K562 (cell line): ENCODE measurements around the gene ZDHHC11B. TPM values are rescaled to one million over a fixed set of nuclear protein-coding genes. Genes with fewer than 3 reads are reported as not detected.

Experiments used
- BRCA1 ChIP-seq, 2 experiments: fragments of 450-650 bp in 1 of 2; sonication (generic) in 1 of 2; formaldehyde crosslinking in 1 of 2; IDR thresholded peaks; 2 replicates each; pipeline versions ENCODE4 v1.5.0 to v1.6.1; 2017 to 2020; ENCODE audit warnings: mild to moderate bottlenecking in 1 of 2, missing genetic modification reagents in 1 of 2
- CXXC5 ChIP-seq: fragments of 250-450 bp; sonication (Bioruptor Pico); IDR thresholded peaks from 2 replicates; pipeline ENCODE4 v1.8.0; 2022; ENCODE audit warnings: inconsistent platforms, mild to moderate bottlenecking, moderate library complexity
- E4F1 ChIP-seq: fragments of 250-450 bp; sonication (Bioruptor Pico); IDR thresholded peaks from 2 replicates; pipeline ENCODE4 v1.5.0; 2021; ENCODE audit warnings: mild to moderate bottlenecking, borderline replicate concordance
- ELF4 ChIP-seq: fragments of 450-650 bp; formaldehyde crosslinking; IDR thresholded peaks from 2 replicates; pipeline ENCODE4 v1.4.0; 2022; ENCODE audit warnings: missing genetic modification characterization
- FOXP1 ChIP-seq: sonication (generic); formaldehyde crosslinking; IDR thresholded peaks from 2 replicates; pipeline ENCODE4 v1.8.0; 2022; ENCODE audit warnings: mild to moderate bottlenecking, missing genetic modification reagents
- HDAC3 ChIP-seq: fragments of 450-650 bp; IDR thresholded peaks from 2 replicates; pipeline ENCODE4 v1.6.1; 2018; ENCODE audit warnings: borderline replicate concordance, mild to moderate bottlenecking, moderate library complexity; ENCODE audit not compliant: partially characterized antibody
- HNRNPH1 ChIP-seq: fragments of 200-400 bp; formaldehyde crosslinking; optimal IDR thresholded peaks from 2 replicates; pipeline ENCODE3; 2017; ENCODE audit warnings: low read depth, mild to moderate bottlenecking, low read length, moderate library complexity
- JUND ChIP-seq, 2 experiments: IDR thresholded peaks; 2 replicates in 1 of 2; 3 replicates in 1 of 2; pipeline ENCODE4 v1.6.1; 2011; ENCODE audit warnings: borderline replicate concordance in 2 of 2, low read depth in 2 of 2, low read length in 2 of 2, improper control_type of control experiment in 1 of 2, missing biosample characterization in 1 of 2, missing genetic modification characterization in 1 of 2, missing genetic modification reagents in 1 of 2
- KLF6 ChIP-seq: fragments of 250-450 bp; sonication (Bioruptor Pico); IDR thresholded peaks from 2 replicates; pipeline ENCODE4 v1.4.0; 2020; ENCODE audit warnings: mild to moderate bottlenecking, moderate library complexity, borderline replicate concordance
- L3MBTL2 ChIP-seq: fragments of 450-650 bp; IDR thresholded peaks from 2 replicates; pipeline ENCODE4 v1.6.1; 2016; ENCODE audit warnings: mild to moderate bottlenecking, moderate library complexity
- MCM7 ChIP-seq, 2 experiments: fragments of 450-650 bp; IDR thresholded peaks; 2 replicates each; pipeline ENCODE4 v1.6.1; 2016 to 2018
- TEAD4 ChIP-seq, 2 experiments: sonication (generic) in 1 of 2; formaldehyde crosslinking in 1 of 2; IDR thresholded peaks; 2 replicates each; pipeline versions ENCODE4 v1.6.1 to v1.8.0; 2012 to 2022; ENCODE audit warnings: borderline replicate concordance in 1 of 2, inconsistent platforms in 1 of 2, low read length in 1 of 2, mild to moderate bottlenecking in 1 of 2, missing genetic modification reagents in 1 of 2
- THRB ChIP-seq: fragments of 450-650 bp; formaldehyde crosslinking; conservative IDR thresholded peaks from 2 replicates; pipeline ENCODE4 v1.4.0; 2022; ENCODE audit warnings: mild to moderate bottlenecking, missing genetic modification characterization
- TRIM24 ChIP-seq, 2 experiments: fragments of 450-650 bp; IDR thresholded peaks; 2 replicates each; pipeline ENCODE4 v1.6.1; 2016
- TSC22D4 ChIP-seq: fragments of 450-650 bp; IDR thresholded peaks from 2 replicates; pipeline ENCODE4 v1.6.1; 2016; ENCODE audit warnings: missing genetic modification characterization, missing biosample characterization, control low read depth
- ZBTB33 ChIP-seq: sonication (generic); formaldehyde crosslinking; IDR thresholded peaks from 2 replicates; pipeline ENCODE4 v1.8.1; 2023; ENCODE audit warnings: mild to moderate bottlenecking, missing genetic modification reagents
- ZBTB7A ChIP-seq: IDR thresholded peaks from 2 replicates; pipeline ENCODE4 v1.6.1; 2011; ENCODE audit warnings: low read depth, mild to moderate bottlenecking, low read length, moderate library complexity, borderline replicate concordance; ENCODE audit not compliant: control insufficient read depth
- ZKSCAN1 ChIP-seq: fragments of 150-350 bp; IDR thresholded peaks from 2 replicates; pipeline ENCODE4 v1.6.1; 2016; ENCODE audit warnings: low read depth, low read length
- ZKSCAN8 ChIP-seq: fragments of 200-800 bp; sonication (Bioruptor generic); IDR thresholded peaks from 2 replicates; pipeline ENCODE4 v1.6.1; 2016; ENCODE audit warnings: missing genetic modification characterization, missing compliant biosample characterization
- ZNF165 ChIP-seq: fragments of 250-450 bp; sonication (Bioruptor Pico); IDR thresholded peaks from 2 replicates; pipeline ENCODE4 v1.4.0; 2020; ENCODE audit warnings: borderline replicate concordance
- ZNF76 ChIP-seq: fragments of 250-450 bp; sonication (Bioruptor Pico); IDR thresholded peaks from 2 replicates; pipeline ENCODE4 v1.4.0; 2020; ENCODE audit warnings: mild to moderate bottlenecking, moderate library complexity, borderline replicate concordance
- ZNF785 ChIP-seq: fragments of 250-450 bp; sonication (Bioruptor Pico); IDR thresholded peaks from 2 replicates; pipeline ENCODE4 v1.4.0; 2020; ENCODE audit warnings: mild to moderate bottlenecking
- polyA plus RNA-seq, 8 experiments: library from polyadenylated mRNA; depleted of rRNA in 4 of 8; stranded (reverse) in 5 of 8; unstranded in 3 of 8; fragments of >200 nt; fragmentation: Nextera tagmentation in 2 of 8; fragmentation: Illumina TruSeq in 1 of 8; extraction: Ambion mirVana in 2 of 8; extraction: Trizol in 1 of 8; gene quantifications; 2 replicates each; pipeline versions ENCODE4 v1.2.1 to v1.2.3, GENCODE V29; 2011 to 2014; ENCODE audit warnings: inconsistent platforms in 1 of 8, missing spikeins in 1 of 8
- total RNA-seq, 7 experiments: library from RNA; depleted of rRNA in 6 of 7; stranded (reverse); fragments of >200 nt in 6 of 7; fragmentation: Illumina TruSeq in 2 of 7; extraction: Trizol in 2 of 7; gene quantifications; 2 replicates each; pipeline versions ENCODE4 v1.2.1 to v1.2.3, GENCODE V29; 2011 to 2021; ENCODE audit warnings: low replicate concordance in 1 of 7

The ZDHHC11B gene
- total and polyA plus RNA-seq, 9 of the 15 experiments (the other 6 are each of a cell fraction or from before 2014, with no cell fraction given) = 0.03 to 0.23 (median 0.15) TPM; not detected in 3

GRCh38 chr5:669111-669841 lies 115.3 kb downstream of the ZDHHC11B start (continued):
- TF ChIP-seq ZBTB33 (peak; percentile 99), JUND (IDR thresholded peaks at IDR 0.05; ENCODE audit: borderline replicate concordance, low read depth, low read length) (peak; percentile 28; the same call in 1 of the 2 replicates), JUND (tag; IDR thresholded peaks at IDR 0.05; ENCODE audit: borderline replicate concordance, low read depth, low read length) (no peak), ELF4 (CRISPR knock-in tag) (no peak), ZBTB7A (0 out of 2 replicates have a peak, but pooled peaks have one; percentile 49), ZKSCAN1 (no peak), L3MBTL2 (no peak), ZNF165 (CRISPR knock-in tag) (no peak), KLF6 (CRISPR knock-in tag) (no peak), CXXC5 (CRISPR knock-in tag) (no peak), FOXP1 (CRISPR knock-in tag) (no peak), TSC22D4 (no peak), BRCA1 (IDR thresholded peaks at IDR 0.05) (no peak), BRCA1 (CRISPR knock-in tag; IDR thresholded peaks at IDR 0.05) (no peak), HNRNPH1 (no peak), TRIM24 (IDR thresholded peaks at IDR 0.05) (no peak), THRB (no peak), E4F1 (CRISPR knock-in tag) (no peak), HDAC3 (no peak), ZNF785 (CRISPR knock-in tag) (no peak), ZNF76 (CRISPR knock-in tag) (no peak), MCM7 (IDR thresholded peaks at IDR 0.05) (no peak), ZKSCAN8 (no peak), TEAD4 (IDR thresholded peaks at IDR 0.05; ENCODE audit: low read length) (peak; percentile 43), TEAD4 (CRISPR knock-in tag; IDR thresholded peaks at IDR 0.05; ENCODE audit: borderline replicate concordance) (no peak)
